Measurements from ENCODE around the gene MBD3L5.
"Not testable (repeated sequence)": the region's sequence is repeated elsewhere in the genome, so short reads cannot be mapped to it uniquely, and the experiment has no call there.

MBD3L5 gene

DNA sequence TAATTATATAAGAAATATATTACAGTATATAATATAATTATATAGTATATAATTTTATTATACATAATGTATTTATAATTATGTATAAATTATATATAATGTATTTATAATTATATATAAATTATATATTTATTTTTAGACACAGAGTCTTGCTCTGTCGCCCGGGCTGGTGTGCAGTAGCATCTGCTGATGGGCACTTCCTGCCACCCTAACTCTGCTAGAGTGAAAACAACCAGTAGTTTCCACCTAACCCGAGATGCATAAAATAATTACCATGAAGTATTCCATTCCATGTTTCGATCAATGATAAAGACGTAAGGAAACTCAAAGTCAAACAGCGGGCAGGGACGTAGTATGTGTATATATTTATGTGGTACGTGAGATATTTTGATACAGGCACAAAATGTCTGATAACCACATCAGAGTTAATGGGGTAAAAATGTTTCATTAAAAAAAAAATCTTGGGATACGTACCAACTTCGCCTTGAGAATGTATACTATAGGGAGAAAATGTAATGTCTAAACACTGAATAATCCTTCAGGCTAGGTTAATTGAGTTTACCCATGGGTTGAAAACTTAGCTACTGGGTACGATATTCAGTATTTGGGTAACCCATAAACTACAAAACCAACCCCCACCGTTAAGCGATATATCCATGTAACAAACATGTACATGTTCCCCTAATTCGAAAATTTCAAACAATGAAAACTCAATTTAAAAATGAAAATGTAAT is 24.4 kb downstream of the MBD3L5 start:
- DNase-seq: not testable (repeated sequence)

DNA sequence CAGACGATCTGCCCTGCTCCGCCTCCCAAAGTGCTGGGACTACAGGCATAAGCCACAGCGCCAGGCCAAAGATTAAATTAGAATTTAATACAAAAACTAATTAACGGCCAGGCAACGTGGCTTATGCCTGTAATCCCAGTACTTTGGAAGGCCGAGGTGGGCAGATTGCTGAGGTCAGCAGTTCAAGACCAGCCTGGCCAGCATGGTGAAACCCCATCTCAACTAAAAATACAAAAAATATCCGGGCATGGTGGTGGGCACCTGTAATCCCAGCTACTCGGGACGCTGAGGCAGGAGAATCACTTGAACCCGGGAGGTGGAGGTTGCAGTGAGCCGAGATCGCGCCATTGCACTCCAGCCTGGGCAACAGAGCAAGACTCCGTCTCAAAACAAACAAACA is 25.3 kb downstream of the MBD3L5 start:
- not testable (repeated sequence) for DNase-seq

GRCh38 chr19:7056371-7056770 is 26.0 kb downstream of the MBD3L5 start:
- DNase-seq: not testable (repeated sequence)

DNA sequence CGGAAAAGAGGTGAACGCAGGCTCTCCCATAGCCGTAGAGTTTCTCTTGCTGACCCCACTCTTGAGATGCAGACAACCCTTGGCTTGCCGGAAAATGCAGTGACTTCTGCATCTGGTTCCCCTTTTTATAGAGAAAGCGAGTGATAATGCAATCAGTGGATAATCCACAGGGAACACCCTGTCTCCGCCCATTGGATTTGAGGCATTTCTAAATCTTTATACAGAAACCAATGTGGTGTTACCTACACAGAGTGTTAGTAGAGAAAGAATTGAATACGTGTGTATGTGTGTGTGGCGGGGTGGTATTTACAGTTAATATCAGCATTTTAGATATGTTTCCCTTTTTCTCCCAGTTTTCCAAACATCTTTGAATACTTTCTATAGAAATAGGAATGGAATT is 28.2 kb downstream of the MBD3L5 start, which contains the start of gene MBD3L3:
Gene MBD3L3, minus strand, starts transcription at position 101 of the 400 bp plus-strand sequence. Its CDS starts 71 bp downstream, at position 30.
- not testable (repeated sequence) for DNase-seq

GRCh38 chr19:7059977-7060376 is 29.6 kb downstream of the MBD3L5 start:
- DNase-seq: not testable (repeated sequence)

DNA sequence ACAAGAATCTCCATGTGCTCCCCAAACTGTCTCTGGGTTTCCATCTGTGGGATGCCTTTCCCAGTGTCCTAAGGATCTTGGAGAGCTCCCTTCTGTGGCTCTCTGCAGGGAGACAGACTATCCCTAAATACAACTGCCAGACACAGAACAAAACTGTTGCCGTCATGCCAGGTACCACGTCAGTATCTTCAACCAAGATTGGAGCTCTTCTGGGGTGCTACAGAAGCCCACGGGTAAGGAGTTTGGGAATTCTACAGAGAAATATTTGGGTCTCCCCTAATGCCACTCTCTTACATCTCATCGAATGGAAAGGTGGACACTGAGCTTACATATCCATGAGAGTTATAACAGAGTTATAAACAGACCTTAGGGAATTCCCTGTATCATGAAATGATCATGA is 33.0 kb downstream of the MBD3L5 start:
- no peak for DNase-seq

GRCh38 chr19:7063764-7064418 is 33.5 kb downstream of the MBD3L5 start:
- DNase-seq: no peak

GRCh38 chr19:7067122-7067521 is 36.7 kb downstream of the MBD3L5 start:
- DNase-seq: peak; percentile 66

GRCh38 chr19:7067716-7068115 is 37.3 kb downstream of the MBD3L5 start:
- no peak for DNase-seq

- DNase-seq: no peak
Measured at GRCh38 chr19:7068599-7068998, 38.2 kb downstream of the MBD3L5 start.

GRCh38 chr19:7069042-7069903 is 38.9 kb downstream of the MBD3L5 start, which contains the start of gene ZNF557:
TSS of gene ZNF557 (plus strand) at chr19:7069703. CDS start at chr19:7075075, 5,372 bp downstream.
- peak; percentile 98 for DNase-seq

- DNase-seq: peak; percentile 51
Measured at GRCh38 chr19:7069904-7070226, 39.5 kb downstream of the MBD3L5 start.

DNA sequence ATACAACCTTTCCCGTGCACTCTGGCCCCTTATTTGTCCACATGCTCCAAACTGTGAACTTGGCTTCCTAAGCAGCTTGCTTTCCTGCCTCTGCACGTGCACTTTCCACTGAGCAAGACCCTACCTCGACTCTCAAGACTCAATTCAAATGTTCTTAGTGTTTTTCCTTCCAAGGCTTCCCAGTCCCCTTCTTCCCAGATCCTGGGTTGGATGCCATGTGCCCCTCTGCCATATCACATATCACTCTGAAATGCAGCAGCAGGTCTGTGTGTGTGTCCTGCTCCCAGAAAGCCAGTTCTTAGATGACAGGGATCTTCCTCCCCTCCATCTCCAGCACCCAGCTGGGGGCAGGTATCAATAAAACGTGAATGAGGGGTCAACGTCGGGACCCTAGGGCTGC is 42.2 kb downstream of the MBD3L5 start:
- no peak for DNase-seq

GRCh38 chr19:7074705-7075282 is 44.4 kb downstream of the MBD3L5 start:
- DNase-seq: no peak

DNA sequence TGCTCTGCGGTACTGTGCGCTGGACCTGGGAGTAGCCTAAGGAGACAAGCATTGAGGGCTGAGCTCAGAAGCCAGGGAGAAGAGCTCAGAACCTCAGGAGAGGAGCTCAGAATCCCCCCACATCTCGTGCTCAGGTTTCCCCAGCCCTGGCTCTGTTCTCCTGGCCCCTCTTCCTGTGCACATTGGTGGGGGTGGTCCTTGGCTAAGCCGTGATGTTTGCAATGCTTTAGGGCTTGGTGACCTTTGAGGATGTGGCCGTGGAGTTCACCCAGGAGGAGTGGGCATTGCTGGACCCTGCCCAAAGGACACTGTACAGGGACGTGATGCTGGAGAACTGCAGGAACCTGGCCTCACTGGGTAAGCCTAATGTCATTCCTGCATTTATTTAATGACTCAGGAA is 45.8 kb downstream of the MBD3L5 start:
- no peak for DNase-seq

DNA sequence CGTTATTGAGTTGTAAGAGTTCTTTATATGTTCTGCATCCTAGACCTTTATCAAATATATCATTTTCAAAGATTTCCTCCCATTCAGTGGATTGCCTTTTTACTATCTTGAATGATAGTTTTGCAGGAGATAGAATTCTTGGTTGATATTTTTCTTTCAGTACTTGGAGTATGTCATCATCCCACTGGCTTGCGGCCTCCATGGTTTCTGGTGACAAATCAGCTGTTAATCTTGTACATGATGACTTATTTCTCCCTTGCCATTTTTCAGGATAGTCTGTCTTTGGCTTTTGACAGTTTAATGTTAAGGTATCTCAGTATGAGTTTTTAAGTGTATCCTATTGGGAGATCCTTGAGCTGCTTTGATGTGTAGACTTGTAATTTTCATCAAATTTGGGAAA is 47.6 kb downstream of the MBD3L5 start:
- no peak for DNase-seq

Data from NCI-H69 (cell line).